Measurements from ENCODE around the gene C14orf180. TPM values are rescaled to one million over a fixed set of nuclear protein-coding genes. Genes with fewer than 3 reads are reported as not detected.

The C14orf180 gene
- total RNA-seq, 2 experiments from 2014 or later, result not detected

DNA sequence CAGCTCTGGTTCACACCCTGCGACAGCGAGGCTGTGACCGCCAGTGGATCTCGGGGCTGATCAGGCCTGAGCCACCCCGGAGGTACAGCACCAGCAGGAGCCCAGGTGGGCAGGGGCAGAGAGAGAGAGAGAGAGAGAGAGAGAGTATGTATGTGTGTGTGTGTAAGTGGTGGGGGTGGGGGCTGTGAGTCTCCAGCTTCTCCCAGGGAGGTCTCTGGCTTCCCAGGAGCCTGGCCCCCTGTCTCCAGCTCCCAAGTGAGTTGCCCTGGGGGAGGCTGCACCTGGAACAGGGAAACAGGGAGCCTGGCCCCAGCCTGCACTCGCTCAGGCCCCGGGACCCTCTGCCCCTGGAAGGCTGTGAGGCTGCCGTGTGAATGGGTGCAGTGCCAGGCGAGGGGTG is 2.0 kb downstream of the C14orf180 start:
- Mint-ChIP-seq H3K4me1 (ENCODE audit: low read depth) (no peaks in the 10 kb centered on the region), H3K4me3 (no peak overlapping the region), H3K27me3 (peaks cover 9% of the 10 kb centered on the region), H3K27ac (no peak overlapping the region), H3K9me3 (no peaks in the 10 kb centered on the region), H3K36me3 (no peaks in the 10 kb centered on the region)
- POLR2A ChIA-PET, result no interaction called here
- CTCF ChIA-PET, result no interaction called here
- DNase-seq, result no peak
- intact Hi-C loops (cut with micrococcal nuclease), result no loop called here

DNA sequence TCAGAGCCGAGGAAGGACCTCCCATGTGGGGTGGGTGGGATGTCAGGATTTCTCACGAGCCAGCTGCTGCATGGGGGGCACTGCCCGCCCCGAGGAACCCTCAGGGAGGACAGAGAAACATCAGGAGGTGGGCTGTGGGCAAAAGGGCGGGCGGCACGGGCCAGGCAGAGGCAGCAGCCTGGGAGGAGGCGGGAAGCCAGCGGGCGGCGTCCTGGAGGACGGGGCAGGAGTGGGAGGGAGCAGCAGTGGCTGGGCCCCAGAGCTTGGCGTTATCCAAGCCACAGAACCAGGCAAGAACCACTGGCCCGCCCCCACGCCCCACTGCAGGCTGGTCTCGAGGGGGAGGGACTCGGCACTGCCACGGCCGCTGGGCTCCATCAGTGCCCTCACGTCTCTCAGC is 2.4 kb downstream of the C14orf180 start:
- H3K9me3 Mint-ChIP-seq, result no peaks in the 10 kb centered on the region
- intact Hi-C loops (cut with micrococcal nuclease), result no loop called here
- H3K36me3 Mint-ChIP-seq, result no peaks in the 10 kb centered on the region
- no peak overlapping the region for H3K4me3 Mint-ChIP-seq
- peaks cover 9% of the 10 kb centered on the region for H3K27me3 Mint-ChIP-seq
- POLR2A ChIA-PET, result no interaction called here
- no peaks in the 10 kb centered on the region for H3K4me1 Mint-ChIP-seq (ENCODE audit: low read depth)
- DNase-seq, result no peak
- H3K27ac Mint-ChIP-seq, result no peak overlapping the region
- CTCF ChIA-PET, result no interaction called here

DNA sequence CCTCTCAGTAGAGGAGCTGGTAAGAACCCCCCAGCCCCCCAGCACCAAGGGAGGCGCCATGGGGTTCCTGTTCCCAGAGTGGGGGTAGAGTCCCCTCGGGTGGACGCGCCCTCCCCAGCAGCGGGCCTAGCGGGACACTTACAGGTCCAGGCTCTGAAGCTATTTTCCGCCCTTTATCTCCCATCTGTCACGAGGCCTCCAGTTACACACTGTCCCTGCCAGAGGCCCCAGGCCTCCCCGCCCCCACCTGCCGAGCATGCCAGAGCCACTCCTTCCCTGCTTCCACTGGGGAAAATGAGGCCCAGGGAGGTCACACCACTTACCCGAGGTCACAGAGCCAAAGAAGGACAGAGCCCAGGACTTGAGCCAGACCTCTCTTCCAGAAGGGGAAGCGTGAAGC is 3.1 kb downstream of the C14orf180 start:
- no peak for DNase-seq
- Mint-ChIP-seq H3K9me3 (no peaks in the 10 kb centered on the region), H3K4me3 (no peak overlapping the region), H3K27me3 (peaks cover 9% of the 10 kb centered on the region), H3K27ac (no peak overlapping the region), H3K4me1 (ENCODE audit: low read depth) (no peaks in the 10 kb centered on the region), H3K36me3 (no peaks in the 10 kb centered on the region)
- ChIA-PET CTCF (no interaction called here), POLR2A (no interaction called here)
- intact Hi-C loops (cut with micrococcal nuclease), result no loop called here

DNA sequence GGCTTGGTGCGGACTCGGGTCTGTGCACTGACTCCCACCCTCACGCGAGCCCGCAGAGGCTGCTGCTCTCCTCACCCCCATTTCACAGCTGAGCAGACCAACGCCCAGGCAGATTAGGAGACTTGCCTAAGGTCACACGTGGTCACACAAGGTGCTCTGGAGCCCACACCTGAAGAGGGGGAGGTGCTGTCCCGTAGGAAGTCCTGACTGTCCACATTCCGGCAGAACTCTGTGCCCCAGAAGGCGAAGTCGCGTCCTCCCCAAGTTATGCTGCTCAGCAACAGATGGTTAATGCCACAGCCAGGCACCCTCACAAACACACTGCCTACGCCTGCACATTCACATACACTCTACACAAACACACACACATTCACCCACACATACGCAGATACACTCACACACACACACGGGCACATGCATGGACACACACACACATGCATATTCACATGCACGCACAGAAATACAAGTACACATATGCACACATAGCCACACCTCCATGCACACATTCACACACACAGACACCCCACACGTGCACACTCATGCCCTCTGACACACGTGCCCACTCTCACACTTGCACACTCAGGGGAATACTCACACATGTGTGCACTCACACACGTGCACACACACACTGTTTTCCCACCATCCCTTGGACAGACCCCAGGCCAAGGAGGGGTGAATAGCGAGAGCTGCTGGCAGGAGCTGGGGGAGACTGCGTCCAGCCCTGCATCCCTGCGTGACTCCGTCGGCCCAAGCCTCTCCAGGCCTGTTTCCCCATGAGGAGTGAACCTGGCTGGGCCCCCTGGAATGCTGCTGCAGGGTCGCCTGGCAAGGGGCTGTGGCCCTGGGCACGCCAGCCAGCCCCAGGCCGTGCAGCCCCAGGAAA is 4.1 kb downstream of the C14orf180 start:
- ChIA-PET POLR2A (no interaction called here), CTCF (no interaction called here)
- Mint-ChIP-seq H3K36me3 (no peaks in the 10 kb centered on the region), H3K4me3 (no peak overlapping the region), H3K27ac (no peak overlapping the region), H3K27me3 (peaks cover 10% of the 10 kb centered on the region), H3K9me3 (no peaks in the 10 kb centered on the region), H3K4me1 (ENCODE audit: low read depth) (no peaks in the 10 kb centered on the region)
- intact Hi-C loops (cut with micrococcal nuclease), result no loop called here
- no peak for DNase-seq

DNA sequence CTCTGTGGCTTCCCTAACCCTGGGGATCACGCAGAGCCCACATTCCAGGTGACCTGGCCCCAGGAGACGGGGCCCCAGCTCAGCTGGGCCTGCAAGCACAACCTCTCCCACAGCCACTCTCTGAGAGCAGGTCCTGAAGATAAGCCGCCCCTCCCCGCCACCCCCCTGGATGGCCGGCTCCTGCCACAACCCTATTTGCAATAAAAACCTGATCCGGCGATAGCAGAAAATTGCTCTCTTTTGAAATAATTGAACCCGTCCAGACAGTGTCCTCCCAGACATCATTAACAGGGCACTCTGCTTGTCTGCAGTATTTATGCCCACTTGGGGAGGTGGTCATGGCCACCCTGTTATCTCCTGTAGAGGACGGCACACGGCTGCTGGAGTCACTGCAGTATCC is 5.0 kb downstream of the C14orf180 start:
- CTCF ChIA-PET, result no interaction called here
- no peak for DNase-seq
- Mint-ChIP-seq H3K4me1 (ENCODE audit: low read depth) (no peaks in the 10 kb centered on the region), H3K4me3 (no peak overlapping the region), H3K9me3 (no peaks in the 10 kb centered on the region), H3K27me3 (peaks cover 10% of the 10 kb centered on the region), H3K27ac (no peak overlapping the region), H3K36me3 (no peaks in the 10 kb centered on the region)
- POLR2A ChIA-PET, result no interaction called here
- intact Hi-C loops (cut with micrococcal nuclease), result no loop called here

DNA sequence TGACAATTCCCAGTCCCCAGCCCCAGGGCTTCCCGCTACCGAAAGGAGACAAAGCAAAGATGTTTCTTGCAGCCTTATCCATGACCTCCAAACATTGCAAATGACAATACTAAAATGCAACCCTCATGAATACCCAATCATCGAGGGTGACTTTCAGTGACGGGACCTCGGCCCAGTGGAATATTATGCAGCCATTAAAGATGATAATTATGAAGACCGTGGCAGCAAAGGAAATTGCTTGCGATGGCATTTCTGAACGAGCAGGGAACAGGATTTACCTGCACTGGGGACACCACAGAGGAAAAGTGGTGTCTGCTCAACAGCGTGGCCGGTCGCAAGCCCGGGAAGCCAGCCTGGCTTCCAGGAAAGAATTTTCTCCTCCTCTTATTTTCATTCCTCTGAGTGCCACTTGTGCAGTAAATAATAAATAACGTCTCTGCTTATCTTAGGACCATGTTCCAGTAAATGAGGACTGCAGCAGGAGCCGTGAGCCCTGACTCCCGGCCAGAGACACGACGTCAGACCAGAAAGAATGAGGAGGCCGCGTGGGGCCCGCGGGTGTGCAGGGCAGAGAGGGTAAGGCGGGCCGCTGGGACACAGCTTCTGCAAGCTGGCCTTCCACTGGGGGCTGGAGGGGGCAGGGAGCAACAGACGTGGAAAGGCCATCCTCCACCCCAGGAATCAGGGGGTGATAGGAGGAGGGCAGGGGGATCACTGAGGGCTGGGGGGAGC is 6.6 kb downstream of the C14orf180 start:
- no peak overlapping the region for H3K4me3 Mint-ChIP-seq
- no peaks in the 10 kb centered on the region for H3K36me3 Mint-ChIP-seq
- H3K27me3 Mint-ChIP-seq, result peaks cover 10% of the 10 kb centered on the region
- H3K4me1 Mint-ChIP-seq (ENCODE audit: low read depth), result no peaks in the 10 kb centered on the region
- POLR2A ChIA-PET, result no interaction called here
- CTCF ChIA-PET, result no interaction called here
- DNase-seq, result no peak
- no peaks in the 10 kb centered on the region for H3K9me3 Mint-ChIP-seq
- intact Hi-C loops (cut with micrococcal nuclease), result no loop called here
- no peak overlapping the region for H3K27ac Mint-ChIP-seq

DNA sequence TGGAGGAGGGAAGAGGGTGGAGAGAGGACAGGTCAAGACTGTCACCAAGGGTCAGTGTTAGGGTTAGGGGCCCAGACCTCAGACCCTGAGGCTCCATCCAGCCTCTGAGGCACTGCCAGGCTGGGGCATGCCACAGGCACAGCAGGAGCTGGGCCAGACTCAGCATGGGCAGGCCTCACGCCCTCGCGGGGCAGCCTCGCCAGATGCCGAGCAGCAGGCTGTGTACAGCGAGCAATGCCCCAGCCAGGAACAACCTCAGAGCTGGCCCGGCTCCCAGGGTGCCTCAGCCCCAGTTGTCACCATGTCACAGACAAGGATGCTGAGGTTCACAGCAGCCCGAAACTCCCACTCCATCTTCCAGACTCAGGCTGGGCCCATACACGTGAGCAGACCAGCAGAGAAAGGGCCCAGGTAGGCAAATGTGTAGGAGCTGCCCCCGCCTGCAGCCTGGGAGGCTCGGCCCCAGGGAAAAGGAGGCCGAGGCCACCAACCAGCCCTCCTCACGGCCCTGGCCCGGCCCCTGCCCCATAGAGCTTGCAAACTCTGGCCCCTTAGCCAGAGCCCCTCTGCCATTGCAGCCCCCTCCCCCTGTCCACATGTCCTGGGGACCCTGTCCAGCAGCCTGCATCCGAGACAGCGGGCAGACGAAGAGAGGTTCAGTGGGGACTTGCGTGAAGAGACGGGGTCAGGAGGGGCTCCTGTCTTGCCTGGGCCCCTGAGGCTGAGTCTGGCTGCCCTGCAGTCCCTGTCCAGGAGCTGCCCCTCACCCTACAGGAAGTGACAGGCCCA is 7.5 kb downstream of the C14orf180 start:
- Mint-ChIP-seq H3K4me3 (no peak overlapping the region), H3K27ac (no peak overlapping the region), H3K9me3 (no peaks in the 10 kb centered on the region), H3K36me3 (no peaks in the 10 kb centered on the region), H3K4me1 (ENCODE audit: low read depth) (no peaks in the 10 kb centered on the region), H3K27me3 (peaks cover 9% of the 10 kb centered on the region)
- ChIA-PET POLR2A (no interaction called here), CTCF (no interaction called here)
- intact Hi-C loops (cut with micrococcal nuclease), result no loop called here
- no peak for DNase-seq

DNA sequence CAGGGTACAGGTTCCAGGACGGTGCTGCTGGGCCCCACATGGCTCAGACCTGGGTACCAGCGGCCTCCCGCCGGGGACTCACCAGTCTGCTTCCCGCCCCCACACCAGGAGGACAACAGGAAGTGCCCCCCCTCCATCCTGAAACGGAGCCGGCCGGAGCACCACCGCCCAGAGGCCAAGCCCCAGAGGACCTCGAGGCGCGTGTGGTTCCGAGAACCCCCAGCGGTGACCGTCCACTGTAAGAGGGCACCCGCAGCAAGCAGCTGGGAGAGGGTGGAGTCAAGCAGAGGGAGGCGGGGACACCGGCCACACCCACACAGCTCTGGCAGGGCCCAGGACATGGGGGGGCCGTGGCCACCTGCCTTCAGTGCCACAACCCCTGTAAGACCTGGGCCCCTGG is 8.1 kb downstream of the C14orf180 start:
- no peak overlapping the region for H3K4me3 Mint-ChIP-seq
- intact Hi-C loops (cut with micrococcal nuclease), result no loop called here

DNA sequence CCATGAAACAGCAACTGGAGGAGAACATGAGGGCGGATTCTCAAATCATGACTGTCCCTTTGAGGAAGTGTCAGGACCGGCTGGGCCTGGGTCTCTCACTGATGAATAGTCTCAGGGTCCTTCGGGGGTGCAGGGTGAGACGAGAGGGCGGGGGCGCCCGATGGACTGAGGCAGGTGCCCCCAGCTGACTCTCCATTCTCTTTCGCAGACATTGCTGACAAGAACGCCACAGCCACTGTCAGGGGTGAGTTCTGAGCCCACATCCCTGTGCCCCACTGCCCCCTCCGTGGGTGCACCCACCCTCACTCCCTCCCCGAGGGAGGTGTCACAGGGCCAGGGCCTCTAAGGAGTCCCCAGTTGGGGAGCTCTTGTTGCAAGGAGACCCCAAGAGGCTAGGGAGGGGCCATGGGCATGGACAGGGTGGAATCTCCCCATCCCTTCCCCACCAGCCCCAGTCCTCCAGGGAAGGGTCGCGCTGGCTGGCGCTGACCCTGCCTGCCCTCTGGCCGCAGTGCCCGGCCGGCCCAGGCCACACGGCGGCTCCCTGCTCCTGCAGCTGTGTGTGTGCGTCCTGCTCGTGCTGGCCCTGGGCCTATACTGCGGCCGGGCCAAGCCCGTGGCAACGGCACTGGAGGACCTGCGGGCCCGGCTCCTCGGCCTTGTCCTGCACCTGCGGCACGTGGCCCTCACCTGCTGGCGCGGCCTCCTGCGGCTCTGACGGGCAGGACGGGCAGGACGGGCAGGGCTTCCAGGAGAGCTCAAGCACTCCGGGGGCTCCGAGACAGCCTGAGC is 8.7 kb downstream of the C14orf180 start:
- CTCF ChIA-PET, result no interaction called here
- intact Hi-C loops (cut with micrococcal nuclease), result no loop called here

More for the DNA sequence above, 8.1 kb downstream of the C14orf180 start:
- Mint-ChIP-seq H3K9me3 (no peaks in the 10 kb centered on the region), H3K27ac (no peak overlapping the region), H3K36me3 (no peaks in the 10 kb centered on the region), H3K4me1 (ENCODE audit: low read depth) (no peaks in the 10 kb centered on the region), H3K27me3 (peaks cover 13% of the 10 kb centered on the region)
- CTCF ChIA-PET, result no interaction called here
- DNase-seq, result no peak
- POLR2A ChIA-PET, result no interaction called here

DNA sequence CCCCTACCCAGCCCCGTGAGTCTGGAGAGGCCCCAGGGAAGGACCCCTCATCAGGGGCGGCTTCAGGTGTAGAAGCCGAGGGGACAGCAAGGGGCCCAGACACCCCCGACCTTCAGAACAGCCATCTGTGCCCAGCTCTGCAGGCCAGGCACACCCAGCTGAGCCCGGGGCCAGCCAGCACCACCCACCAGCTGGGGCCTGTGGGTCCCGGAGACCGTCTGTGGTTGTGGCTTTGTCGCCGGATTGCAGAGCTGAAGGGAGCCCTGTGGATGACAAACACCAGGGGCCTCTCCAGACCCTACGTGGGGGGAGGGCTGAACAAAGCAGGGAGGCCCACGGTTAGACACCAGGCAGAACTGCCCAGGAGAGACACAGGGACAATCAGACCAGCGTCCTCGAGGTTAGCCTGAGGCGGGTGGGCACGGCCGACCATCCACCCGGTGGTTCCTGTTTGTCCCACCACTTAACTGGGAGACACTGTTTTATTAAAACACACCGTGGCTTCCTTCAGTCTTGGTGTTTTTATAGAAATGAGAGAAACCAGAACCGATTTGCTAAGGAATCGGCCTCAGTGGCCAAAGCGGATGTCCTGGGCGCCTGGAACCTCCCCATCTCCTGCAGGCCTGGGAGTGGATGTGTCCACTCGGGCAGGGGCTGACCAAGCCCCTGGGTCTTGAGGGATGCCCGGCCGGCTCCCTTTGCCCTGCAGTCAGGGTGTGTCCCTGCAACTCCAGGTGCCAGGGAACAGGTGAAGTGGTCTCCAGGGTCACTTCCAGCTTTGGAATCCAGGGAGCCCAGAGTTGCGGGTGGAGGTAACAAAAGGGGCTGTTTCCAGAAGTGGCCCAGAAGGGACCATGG is 10.0 kb downstream of the C14orf180 start:
- H3K4me3 Mint-ChIP-seq, result no peak overlapping the region
- H3K9me3 Mint-ChIP-seq, result no peaks in the 10 kb centered on the region
- intact Hi-C loops (cut with micrococcal nuclease), result no loop called here
- no peak overlapping the region for H3K27ac Mint-ChIP-seq
- no peaks in the 10 kb centered on the region for H3K36me3 Mint-ChIP-seq
- no peaks in the 10 kb centered on the region for H3K4me1 Mint-ChIP-seq (ENCODE audit: low read depth)
- ChIA-PET CTCF (no interaction called here), POLR2A (no interaction called here)
- H3K27me3 Mint-ChIP-seq, result peaks cover 7% of the 10 kb centered on the region
- no peak for DNase-seq

More for the DNA sequence above, 8.7 kb downstream of the C14orf180 start:
- DNase-seq, result no peak
- POLR2A ChIA-PET, result no interaction called here
- H3K9me3 Mint-ChIP-seq, result no peaks in the 10 kb centered on the region
- H3K27ac Mint-ChIP-seq, result no peak overlapping the region
- H3K27me3 Mint-ChIP-seq, result peaks cover 13% of the 10 kb centered on the region
- no peaks in the 10 kb centered on the region for H3K4me1 Mint-ChIP-seq (ENCODE audit: low read depth)
- no peaks in the 10 kb centered on the region for H3K36me3 Mint-ChIP-seq
- H3K4me3 Mint-ChIP-seq, result no peak overlapping the region

DNA sequence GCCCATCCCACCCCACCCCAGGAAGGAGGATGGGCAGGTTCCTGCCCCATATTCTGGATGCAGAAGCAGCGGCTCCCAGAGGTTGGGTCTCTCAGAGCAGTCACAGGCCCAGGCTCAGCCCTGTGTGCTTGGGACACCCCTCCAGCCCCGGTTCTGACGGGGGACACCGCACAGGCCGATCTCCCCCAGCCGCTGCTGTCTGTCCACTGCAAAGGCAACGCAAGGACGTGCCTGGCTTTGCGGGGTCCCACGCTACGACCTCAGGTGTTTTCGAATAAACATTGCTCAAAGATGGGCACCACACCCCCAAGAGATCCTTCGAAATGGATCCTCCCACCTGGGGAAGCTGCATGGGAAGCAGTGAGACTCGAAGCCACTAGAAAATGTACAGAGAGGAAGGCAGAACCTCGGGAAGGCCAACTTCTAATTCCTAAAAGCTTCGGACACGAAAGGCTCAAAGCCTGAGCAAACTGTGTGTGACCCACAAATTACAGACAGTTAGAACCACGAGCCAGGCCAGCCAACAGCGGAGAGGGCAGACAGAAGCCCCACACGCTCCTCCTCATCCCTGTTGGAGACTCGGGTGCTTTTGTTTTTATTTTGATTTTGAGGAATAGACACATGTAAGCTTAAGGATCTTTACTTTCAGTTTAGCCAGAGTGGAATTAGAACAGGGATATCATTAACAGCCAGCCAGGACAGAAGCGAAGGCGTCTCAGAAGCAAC is 10.8 kb downstream of the C14orf180 start:
- CTCF ChIA-PET, result no interaction called here
- Mint-ChIP-seq H3K27me3 (peaks cover 7% of the 10 kb centered on the region), H3K36me3 (no peaks in the 10 kb centered on the region), H3K9me3 (no peaks in the 10 kb centered on the region), H3K27ac (no peak overlapping the region), H3K4me3 (no peak overlapping the region), H3K4me1 (ENCODE audit: low read depth) (no peaks in the 10 kb centered on the region)
- no peak for DNase-seq
- POLR2A ChIA-PET, result no interaction called here
- intact Hi-C loops (cut with micrococcal nuclease), result no loop called here
